Glutamatergic neuron (in vitro differentiated cells): ENCODE measurements around the gene AP1G2. TPM values are rescaled to one million over a fixed set of nuclear protein-coding genes. Genes with fewer than 3 reads are reported as not detected.

Experiments
- DNase-seq: peaks from one replicate; pipeline ENCODE4 v3.0.0; 2022
- H3K27ac Mint-ChIP-seq: one replicate; pipeline ENCODE4 v1.8.0; 2020; ENCODE audit warnings: mild to moderate bottlenecking, mixed read lengths, inconsistent platforms; ENCODE audit not compliant: unreplicated experiment
- H3K27me3 Mint-ChIP-seq: one replicate; pipeline ENCODE4 v1.8.0; 2020; ENCODE audit warnings: mild to moderate bottlenecking, moderate library complexity, mixed read lengths, inconsistent platforms; ENCODE audit not compliant: unreplicated experiment
- H3K36me3 Mint-ChIP-seq: one replicate; pipeline ENCODE4 v1.8.0; 2020; ENCODE audit warnings: mild to moderate bottlenecking, mixed read lengths, inconsistent platforms; ENCODE audit not compliant: unreplicated experiment
- H3K4me1 Mint-ChIP-seq: one replicate; pipeline ENCODE4 v1.8.0; 2020; ENCODE audit warnings: mild to moderate bottlenecking, low read depth, mixed read lengths, inconsistent platforms; ENCODE audit not compliant: unreplicated experiment
- H3K4me3 Mint-ChIP-seq: one replicate; pipeline ENCODE4 v1.8.0; 2020; ENCODE audit warnings: mild to moderate bottlenecking, mixed read lengths, inconsistent platforms; ENCODE audit not compliant: unreplicated experiment
- H3K9me3 Mint-ChIP-seq: one replicate; pipeline ENCODE4 v1.8.0; 2020; ENCODE audit warnings: mild to moderate bottlenecking, moderate library complexity, mixed read lengths, inconsistent platforms; ENCODE audit not compliant: unreplicated experiment
- CTCF ChIP-seq: fragments of 200-600 bp; sonication (generic); IDR thresholded peaks from one replicate; pipeline ENCODE4 v1.5.0; 2021; ENCODE audit not compliant: partially characterized antibody, unreplicated experiment
- total RNA-seq: library from RNA; stranded (reverse); fragmentation: NEBNext Ultra II Directional; extraction: Animal tissue kit (Norgen Biotek cat#: 25700); gene quantifications from one replicate; pipeline ENCODE4 v1.2.1, GENCODE V29; 2021; ENCODE audit not compliant: unreplicated experiment

The AP1G2 gene
- total RNA-seq, 1 donor from 2014 or later: 105 TPM

- Mint-ChIP-seq H3K4me1 (peaks cover 2% of the 10 kb centered on the region), H3K27ac (peak overlapping the region; percentile 45), H3K4me3 (no peak overlapping the region), H3K27me3 (peaks cover 13% of the 10 kb centered on the region), H3K36me3 (no peaks in the 10 kb centered on the region), H3K9me3 (peaks cover 13% of the 10 kb centered on the region)
- no peak for TF ChIP-seq CTCF
- DNase-seq: no peak
These were observed 39.0 kb downstream of the AP1G2 start for GRCh38 chr14:23528555-23528954.

GRCh38 chr14:23525611-23526010 is 42.0 kb downstream of the AP1G2 start:
- Mint-ChIP-seq H3K27ac (no peak overlapping the region), H3K9me3 (peaks cover 9% of the 10 kb centered on the region), H3K4me3 (no peak overlapping the region), H3K4me1 (peaks cover 4% of the 10 kb centered on the region), H3K36me3 (peaks cover 5% of the 10 kb centered on the region), H3K27me3 (peaks cover 15% of the 10 kb centered on the region)
- TF ChIP-seq CTCF: no peak
- DNase-seq: no peak

GRCh38 chr14:23524954-23525353 is 42.6 kb downstream of the AP1G2 start:
- Mint-ChIP-seq H3K9me3 (peaks cover 7% of the 10 kb centered on the region), H3K27me3 (peaks cover 15% of the 10 kb centered on the region), H3K4me3 (no peak overlapping the region), H3K36me3 (peaks cover 5% of the 10 kb centered on the region), H3K4me1 (peaks cover 2% of the 10 kb centered on the region), H3K27ac (no peak overlapping the region)
- DNase-seq: no peak
- TF ChIP-seq CTCF: no peak

GRCh38 chr14:23523229-23524016 is 44.2 kb downstream of the AP1G2 start:
- Mint-ChIP-seq H3K4me3 (no peak overlapping the region), H3K9me3 (peaks cover 2% of the 10 kb centered on the region), H3K36me3 (peaks cover 5% of the 10 kb centered on the region), H3K4me1 (peaks cover 4% of the 10 kb centered on the region), H3K27me3 (peaks cover 11% of the 10 kb centered on the region), H3K27ac (no peak overlapping the region)
- no peak for DNase-seq
- TF ChIP-seq CTCF: no peak

GRCh38 chr14:23522643-23523198 is 44.9 kb downstream of the AP1G2 start:
- no peak for TF ChIP-seq CTCF

More at GRCh38 chr14:23522643-23523198, 44.9 kb downstream of the AP1G2 start:
- Mint-ChIP-seq H3K27ac (no peak overlapping the region), H3K36me3 (peaks cover 5% of the 10 kb centered on the region), H3K9me3 (no peaks in the 10 kb centered on the region), H3K27me3 (peaks cover 11% of the 10 kb centered on the region), H3K4me3 (no peak overlapping the region), H3K4me1 (peaks cover 10% of the 10 kb centered on the region)
- DNase-seq: no peak
